ENCODE data around the gene ORM2.
A peak's percentile ranks its signal among the peaks of the same experiment; 100 is the strongest.

The ORM2 gene

GRCh38 chr9:114350636-114351401 lies 21.1 kb downstream of the ORM2 start:
- DNase-seq: no peak

- DNase-seq: no peak
Observed at GRCh38 chr9:114351932-114352331, 22.3 kb downstream of the ORM2 start.

GRCh38 chr9:114355821-114356220 lies 26.2 kb downstream of the ORM2 start:
- no peak for DNase-seq

GRCh38 chr9:114356792-114357191 lies 27.1 kb downstream of the ORM2 start:
- no peak for DNase-seq

GRCh38 chr9:114357360-114357759 lies 27.7 kb downstream of the ORM2 start:
- no peak for DNase-seq

- DNase-seq: no peak
Observed at GRCh38 chr9:114357911-114358328, 28.3 kb downstream of the ORM2 start.

GRCh38 chr9:114359801-114360200 lies 30.1 kb downstream of the ORM2 start:
- DNase-seq: no peak

GRCh38 chr9:114361542-114361941 lies 31.9 kb downstream of the ORM2 start:
- no peak for DNase-seq

GRCh38 chr9:114362394-114362793 lies 32.7 kb downstream of the ORM2 start:
- DNase-seq: no peak

GRCh38 chr9:114363424-114363823 lies 33.8 kb downstream of the ORM2 start:
- DNase-seq: peak; percentile 45

- peak; percentile 56 for DNase-seq
Observed at GRCh38 chr9:114364134-114365041, 34.7 kb downstream of the ORM2 start.

- no peak for DNase-seq
Observed at GRCh38 chr9:114365194-114365593, 35.5 kb downstream of the ORM2 start.

GRCh38 chr9:114366334-114367128 lies 36.9 kb downstream of the ORM2 start:
- DNase-seq: peak; percentile 78

GRCh38 chr9:114367366-114367765 lies 37.7 kb downstream of the ORM2 start:
- no peak for DNase-seq

- DNase-seq: no peak
Observed at GRCh38 chr9:114367772-114368569, 38.3 kb downstream of the ORM2 start.

- no peak for DNase-seq
Observed at GRCh38 chr9:114369216-114370130, 39.8 kb downstream of the ORM2 start.

- no peak for DNase-seq
Observed at GRCh38 chr9:114370251-114370967, 40.7 kb downstream of the ORM2 start.

GRCh38 chr9:114370968-114371320 lies 41.3 kb downstream of the ORM2 start:
- no peak for DNase-seq

GRCh38 chr9:114371343-114371944 lies 41.8 kb downstream of the ORM2 start:
- no peak for DNase-seq

Data from activated CD4-positive, alpha-beta T cell treated with anti-CD3 and anti-CD28 coated beads, Interleukin-10, Interleukin-2, amounts not matched to agents 100 ng/mL and 50 ng/mL, durations not matched to agents 16 hours and 8 hours (primary cell).